HG03378 (cell line): Measurements from ENCODE around the gene PEX26.
"Not testable (repeated sequence)": the region's sequence is repeated elsewhere in the genome, so short reads cannot be mapped to it uniquely, and the experiment has no call there.

ENCODE experiments used
- ATAC-seq: cut with Tn5 transposase; IDR thresholded peaks from one replicate; pipeline ENCODE4 v1.9.1; 2021; ENCODE audit warnings: mild to moderate bottlenecking, moderate library complexity; ENCODE audit not compliant: unreplicated experiment

The PEX26 gene

GRCh38 chr22:18077639-18078328 lies at the start of gene PEX26:
Gene PEX26, plus strand, starts transcription at chr22:18077990. Its CDS starts 387 bp downstream, at chr22:18078377.
- peak; percentile 78 for ATAC-seq

DNA sequence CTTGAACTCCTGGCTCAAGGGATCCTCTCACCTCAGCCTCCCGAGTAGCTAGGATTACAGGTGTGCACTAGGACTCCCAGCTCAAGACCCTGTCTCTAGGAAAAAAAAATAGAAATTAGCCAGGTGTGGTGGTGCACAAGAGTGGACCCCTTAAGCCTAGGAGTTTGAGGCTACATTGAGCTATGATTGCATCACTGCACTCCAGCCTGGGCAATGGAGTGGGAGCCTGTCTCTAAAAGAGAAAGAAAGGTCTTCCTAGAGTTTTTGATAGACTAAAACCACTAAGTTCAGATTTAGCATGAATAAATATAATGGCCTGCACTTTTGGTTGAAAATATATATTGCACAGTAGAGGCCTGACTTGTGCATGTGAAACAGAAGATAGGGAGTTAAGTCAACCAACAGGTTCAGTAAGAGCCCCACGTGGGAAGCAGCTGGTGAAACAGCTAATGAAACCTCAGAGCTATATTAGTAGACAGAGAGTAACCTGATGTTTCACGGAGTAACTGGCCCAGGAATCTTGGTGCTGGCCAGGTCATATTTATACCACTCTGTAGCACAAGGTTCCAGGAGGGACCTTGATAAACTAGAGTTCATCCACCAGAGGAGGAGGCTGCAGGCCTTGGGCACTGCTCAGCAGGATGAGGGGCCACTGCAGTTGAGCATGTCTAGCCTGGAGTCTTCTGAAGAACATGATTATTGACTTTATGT lies 48.8 kb upstream of the PEX26 start:
- ATAC-seq, result no peak

- ATAC-seq, result no peak
These were observed 48.0 kb upstream of the PEX26 start for GRCh38 chr22:18029686-18030267.

GRCh38 chr22:18031695-18032454 lies 45.9 kb upstream of the PEX26 start:
- ATAC-seq, result no peak

DNA sequence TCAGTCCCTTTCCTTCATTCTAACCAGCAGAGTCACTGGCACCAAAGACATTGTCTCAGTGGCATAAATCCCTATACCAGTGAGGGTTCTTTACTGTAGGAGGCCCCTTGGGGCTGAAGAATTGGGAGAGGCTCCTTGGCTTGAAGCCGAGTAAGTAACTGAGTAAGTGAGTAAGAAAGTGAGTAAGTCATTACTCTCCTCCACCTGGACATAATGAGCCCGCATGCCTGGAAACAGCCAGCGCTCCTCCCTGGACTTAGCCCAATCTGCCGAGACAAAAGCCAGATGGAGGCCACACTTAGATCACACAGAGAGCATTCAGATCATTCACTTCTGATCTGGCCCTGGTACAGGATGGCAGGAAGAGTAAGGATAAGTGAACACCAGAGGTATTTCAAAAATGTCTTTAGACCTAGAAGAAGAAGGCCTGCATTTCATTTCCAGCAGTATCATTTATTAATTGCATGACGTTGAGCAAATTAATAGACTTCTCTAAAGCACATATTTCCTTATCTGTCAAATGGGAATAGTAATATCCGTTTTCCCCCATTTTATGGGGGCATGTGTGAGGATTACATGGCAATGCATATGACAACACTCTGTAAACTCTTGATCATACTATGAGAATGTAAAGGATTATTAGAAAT lies 45.2 kb upstream of the PEX26 start:
- no peak for ATAC-seq

DNA sequence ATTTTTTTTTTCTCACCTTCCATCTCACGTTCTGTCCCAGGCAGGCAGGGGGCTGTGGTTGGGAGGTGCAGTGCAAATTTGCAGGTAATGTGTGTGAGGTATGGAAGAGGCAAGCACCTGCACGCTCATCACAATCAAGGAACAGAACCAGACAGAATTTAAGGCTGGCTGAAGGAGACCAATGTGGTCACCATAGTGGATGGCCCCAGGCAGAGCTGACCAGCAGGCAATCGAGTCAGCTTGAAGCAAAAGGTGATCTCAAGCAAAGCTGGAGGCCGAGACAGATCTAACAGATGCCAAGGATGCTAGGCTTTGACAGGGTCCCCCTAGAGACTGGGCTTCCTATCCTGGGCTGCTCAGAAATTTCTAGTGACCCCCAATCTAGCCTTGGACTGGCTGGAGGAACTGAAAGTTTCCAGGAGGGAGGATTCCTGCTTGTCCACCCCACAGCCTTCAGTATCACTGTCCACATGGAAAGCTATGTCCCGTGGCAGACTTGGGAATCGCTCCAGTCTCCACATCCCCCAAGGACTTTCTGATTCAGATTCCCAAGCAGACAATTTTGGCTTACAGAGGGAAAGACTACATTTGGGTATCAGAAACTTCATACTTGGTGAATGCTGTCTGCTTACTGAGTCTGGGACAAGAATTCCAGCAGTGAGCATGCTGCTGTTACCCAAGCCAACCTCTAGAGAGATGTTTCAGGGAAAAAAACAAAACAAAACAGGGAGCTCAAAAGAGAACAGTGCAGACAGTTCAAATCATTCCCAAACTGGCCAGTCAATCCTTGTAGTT lies 44.4 kb upstream of the PEX26 start:
- ATAC-seq, result no peak

GRCh38 chr22:18034076-18034475 lies 43.7 kb upstream of the PEX26 start:
- no peak for ATAC-seq

GRCh38 chr22:18035751-18036150 lies 42.0 kb upstream of the PEX26 start:
- no peak for ATAC-seq

DNA sequence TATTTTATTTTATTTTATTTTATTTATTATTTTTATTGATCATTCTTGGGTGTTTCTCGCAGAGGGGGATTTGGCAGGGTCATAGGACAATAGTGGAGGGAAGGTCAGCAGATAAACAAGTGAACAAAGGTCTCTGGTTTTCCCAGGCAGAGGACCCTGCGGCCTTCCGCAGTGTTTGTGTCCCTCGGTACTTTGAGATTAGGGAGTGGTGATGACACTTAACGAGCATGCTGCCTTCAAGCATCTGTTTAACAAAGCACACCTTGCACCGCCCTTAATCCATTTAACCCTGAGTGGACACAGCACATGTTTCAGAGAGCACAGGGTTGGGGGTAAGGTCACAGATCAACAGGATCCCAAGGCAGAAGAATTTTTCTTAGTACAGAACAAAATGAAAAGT lies 36.9 kb upstream of the PEX26 start:
- not testable (repeated sequence) for ATAC-seq

- ATAC-seq, result no peak
These were observed 35.1 kb upstream of the PEX26 start for GRCh38 chr22:18042685-18043084.

DNA sequence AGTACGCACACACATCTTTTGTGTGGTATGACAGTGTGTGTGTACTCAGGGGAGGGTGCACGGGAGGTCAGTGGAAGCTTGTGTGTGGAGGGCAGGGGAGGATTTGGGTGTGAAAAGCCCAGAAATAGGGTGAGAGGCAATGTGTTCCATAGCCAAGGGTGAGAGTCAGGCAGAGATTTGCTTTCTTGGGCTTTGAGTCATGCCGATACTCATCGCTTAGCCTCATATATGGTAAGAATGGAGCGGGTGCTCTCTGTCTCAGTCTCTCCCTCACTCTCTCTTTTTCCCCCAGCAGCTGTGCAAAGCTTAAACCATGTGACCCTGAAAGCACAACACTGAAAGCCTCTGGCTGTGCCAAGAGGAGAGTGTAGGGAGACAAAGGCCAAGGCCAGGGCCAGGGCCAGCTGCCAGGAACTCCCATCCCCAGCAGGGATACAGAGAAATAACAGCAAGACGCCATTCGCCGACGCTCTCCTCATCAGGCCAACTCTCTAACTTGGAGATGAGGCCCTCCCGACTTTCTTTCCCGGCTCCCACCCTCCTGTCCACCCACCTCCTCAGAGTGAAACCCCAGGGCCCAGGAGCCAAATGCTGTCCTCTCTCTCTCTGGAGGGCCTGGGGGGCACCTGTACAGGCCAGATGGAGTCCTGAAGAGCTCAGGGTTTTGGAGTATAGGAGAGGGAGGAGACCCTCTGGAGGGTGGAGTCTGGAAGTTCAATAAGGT lies 33.1 kb upstream of the PEX26 start:
- ATAC-seq, result no peak

- ATAC-seq, result no peak
These were observed 32.0 kb upstream of the PEX26 start for GRCh38 chr22:18045794-18046193.

GRCh38 chr22:18048041-18048440 lies 29.7 kb upstream of the PEX26 start:
- ATAC-seq, result no peak

DNA sequence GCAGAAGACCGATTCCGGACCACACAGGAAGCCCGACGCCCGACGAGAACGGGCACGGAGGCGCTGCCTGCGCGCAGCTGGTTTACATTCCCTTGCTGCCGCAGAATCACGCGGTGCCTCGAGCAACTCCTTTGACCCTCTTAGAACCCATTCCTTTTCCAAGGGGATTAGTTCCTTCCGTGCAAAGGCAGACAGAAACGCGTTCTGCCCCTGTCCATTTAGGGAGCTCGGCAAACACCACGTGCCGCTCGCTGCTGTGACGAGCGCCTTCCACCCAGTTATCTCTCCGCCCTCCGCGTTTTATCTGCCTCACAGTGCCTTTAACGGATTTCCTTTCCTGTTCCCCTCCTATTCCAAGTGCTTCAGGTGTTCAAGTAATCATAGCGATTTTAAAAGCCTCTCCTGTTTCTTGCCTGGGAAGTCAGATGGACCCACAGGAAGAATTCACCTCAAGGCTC lies 29.3 kb upstream of the PEX26 start:
- ATAC-seq, result no peak

DNA sequence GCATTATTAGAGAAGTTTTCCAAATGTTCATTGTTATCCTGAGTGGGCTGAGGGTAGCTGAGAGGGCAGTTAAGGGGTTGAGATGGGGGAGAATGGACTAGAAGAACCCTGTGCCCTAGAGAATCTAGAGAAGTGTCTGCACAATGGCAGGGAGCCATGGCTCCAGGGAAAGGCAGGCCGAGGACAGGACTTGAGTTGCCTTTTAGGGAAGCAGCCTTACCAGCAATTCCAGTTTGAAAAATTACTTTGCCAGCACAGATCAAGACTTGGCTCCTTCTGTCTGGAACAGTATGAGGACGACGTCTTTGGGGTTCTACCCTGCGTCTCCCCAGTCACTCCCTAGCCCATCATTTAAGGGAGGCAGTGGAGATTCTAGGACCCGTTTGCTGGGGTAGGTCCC lies 27.7 kb upstream of the PEX26 start:
- ATAC-seq, result no peak

DNA sequence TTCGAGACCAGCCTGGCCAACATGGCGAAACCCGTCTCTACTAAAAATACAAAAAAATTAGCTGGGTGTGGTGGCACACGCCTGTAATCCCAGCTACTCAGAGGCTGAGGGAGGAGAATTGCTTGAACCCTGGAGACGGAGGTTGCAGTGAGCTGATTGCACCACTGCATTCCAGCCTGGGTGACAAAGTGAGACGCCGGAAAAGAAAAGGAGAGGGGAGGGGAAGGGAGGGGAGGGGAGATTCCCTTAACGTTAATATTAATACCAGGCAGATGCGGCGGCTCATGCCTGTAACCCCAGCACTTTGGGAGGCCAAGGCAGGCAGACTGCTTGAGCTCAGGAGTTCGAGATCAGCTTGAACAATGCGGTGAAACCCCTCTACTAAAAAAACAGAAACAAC lies 26.7 kb upstream of the PEX26 start:
- ATAC-seq, result not testable (repeated sequence)

GRCh38 chr22:18053216-18053946 lies 24.4 kb upstream of the PEX26 start:
- not testable (repeated sequence) for ATAC-seq

- ATAC-seq, result no peak
These were observed 22.1 kb upstream of the PEX26 start for GRCh38 chr22:18055619-18056160.
